ENCODE data around the gene MOV10L1. TPM values are rescaled to one million over a fixed set of nuclear protein-coding genes. Genes with fewer than 3 reads are reported as not detected.
A peak's percentile ranks its signal among the peaks of the same experiment; 100 is the strongest.

The MOV10L1 gene
- total and polyA plus RNA-seq, 9 of the 15 experiments (the other 6 are each of a cell fraction or from before 2014, with no cell fraction given): 0.06 to 0.43 (median 0.15) TPM

- no peak for ATAC-seq
- no peak overlapping the region for H3K4me2 ChIP-seq (ENCODE audit: insufficient read depth, low read length)
- peaks cover 48% of the 10 kb centered on the region for H3K79me2 ChIP-seq (ENCODE audit: control insufficient read depth, insufficient read depth, low read length)
- no peak overlapping the region for H3K4me3 ChIP-seq
- no peak for FAIRE-seq
- intact Hi-C loops (cut with micrococcal nuclease): no loop called here
- POLR2A ChIA-PET: interaction anchor here (0.6 kb wide), 1 partner anchor 196 kb away, joined by 5 read pairs; no protein-coding TSS in a partner anchor
- CTCF ChIA-PET (ENCODE audit: low intra/inter-chr PET ratio): no interaction called here
- H3K36me3 ChIP-seq (ENCODE audit: control insufficient read depth, insufficient read depth, low read length): peaks cover 59% of the 10 kb centered on the region; the same call in 2 of the 3 replicates
- DNase-seq (ENCODE audit: extremely low read depth in 1 of 4, low spot score in 3 of 4): no peak
- no TSS peak for BruUV-seq (replicated peaks)
- peaks cover 8% of the 10 kb centered on the region for H4K20me1 ChIP-seq (replicated peaks; ENCODE audit: control insufficient read depth, insufficient read depth, low read length)
- no peaks in the 10 kb centered on the region for H3K9me3 ChIP-seq (replicated peaks; ENCODE audit: control insufficient read depth, insufficient read depth, low read depth, low read length)
- in situ Hi-C loops (cut with MboI): no loop called here
- WGBS (ENCODE audit: insufficient coverage, low coverage, missing lambda C conversion rate): 94% methylated on average over 6 of the region's 25 CpGs
- H2AFZ ChIP-seq (ENCODE audit: low read depth, low read length): no peak overlapping the region
- peaks cover 12 to 62% of the 10 kb centered on the region in 2 experiments for H3K4me1 ChIP-seq (replicated peaks in 1 of 2; ENCODE audit: control insufficient read depth in 2 of 2, insufficient read depth in 2 of 2, low read length in 2 of 2)
- no peak overlapping the region for H3K27ac ChIP-seq (ENCODE audit: extremely low read depth, low read depth, low read length)
- H3K27me3 ChIP-seq (ENCODE audit: control insufficient read depth in 2 of 2, insufficient read depth in 2 of 2, low read length in 2 of 2): no peaks in the 10 kb centered on the region
- H3K9me1 ChIP-seq (ENCODE audit: control insufficient read depth, insufficient read depth, low read length): peaks cover 7% of the 10 kb centered on the region
- TF ChIP-seq RNF2 (IDR thresholded peaks at IDR 0.05) (no peak), ETV1 (tag; conservative IDR thresholded peaks at IDR 0.05; ENCODE audit: low read depth) (no peak), POLR2G (IDR thresholded peaks at IDR 0.05; ENCODE audit: low read depth, low read length) (0 out of 2 replicates have a peak, but pooled peaks have one; percentile 18), RBFOX2 (IDR thresholded peaks at IDR 0.05; ENCODE audit: low read depth, low read length) (peak; percentile 25; the same call in 1 of the 2 replicates), SNRNP70 (optimal IDR thresholded peaks at IDR 0.05; ENCODE audit: low read depth, low read length) (no peak), SPI1 (IDR thresholded peaks at IDR 0.05; ENCODE audit: borderline replicate concordance, low read depth, low read length) (peak; percentile 25; the same call in 1 of the 2 replicates), ZNF717 (CRISPR knock-in tag; IDR thresholded peaks at IDR 0.05) (no peak)
- H3K9ac ChIP-seq (ENCODE audit: insufficient read depth in 1 of 2, low read depth in 2 of 2, low read length in 2 of 2): no peak overlapping the region; a peak in 1 of 4 replicates
These were observed 102.8 kb downstream of the MOV10L1 start for GRCh38 chr22:50192436-50193204.

Measured in K562 (cell line).